GM19351 (cell line): ENCODE results near the gene AP2B1.
"Not testable (repeated sequence)": the region's sequence is repeated elsewhere in the genome, so short reads cannot be mapped to it uniquely, and the experiment has no call there.

Source experiments
- ATAC-seq: cut with Tn5 transposase; IDR thresholded peaks from one replicate; pipeline ENCODE4 v1.9.1; 2021; ENCODE audit warnings: mild to moderate bottlenecking, moderate library complexity; ENCODE audit not compliant: unreplicated experiment

AP2B1 gene

GRCh38 chr17:35569405-35569804 is 17.7 kb upstream of the AP2B1 start:
- no peak for ATAC-seq

- ATAC-seq, result no peak
Measured at GRCh38 chr17:35575759-35576158, 11.4 kb upstream of the AP2B1 start.

- no peak for ATAC-seq
Measured at GRCh38 chr17:35577830-35578196, 9.3 kb upstream of the AP2B1 start.

DNA sequence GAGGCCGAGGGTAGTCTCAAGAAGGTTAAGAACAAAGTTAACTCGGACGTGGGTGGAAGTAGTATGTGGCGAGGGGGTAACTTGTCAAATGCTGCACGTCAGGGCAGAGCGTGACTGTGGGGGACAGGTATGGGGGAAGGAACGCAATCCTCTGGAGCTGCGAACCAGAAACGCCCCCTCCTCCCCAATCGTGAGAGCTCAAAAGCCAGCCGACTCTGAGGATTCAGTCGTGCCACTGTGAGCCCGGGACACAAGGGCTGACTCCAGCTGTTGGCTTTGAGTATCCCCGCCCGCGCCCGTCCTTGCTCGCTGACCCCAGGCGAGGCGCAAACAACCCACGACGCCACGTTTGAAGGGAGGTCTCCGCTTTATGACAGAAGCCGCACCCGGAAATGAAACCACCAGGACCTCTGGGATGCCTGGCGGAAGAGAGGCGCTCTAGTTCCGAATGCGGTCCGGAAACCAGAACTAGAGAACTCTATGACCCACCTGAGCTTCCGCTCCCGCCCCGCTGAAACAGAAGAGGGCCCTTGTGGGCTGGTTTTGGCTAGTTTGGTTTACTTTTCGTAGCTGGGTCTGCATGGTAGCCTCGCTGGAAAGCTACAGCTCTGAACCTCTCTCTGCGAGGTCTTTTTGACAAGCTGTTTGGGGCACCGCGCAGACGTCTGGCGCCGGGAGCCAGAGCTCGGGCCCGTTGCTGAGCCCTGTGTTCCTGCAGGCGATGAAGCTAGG is 8.8 kb upstream of the AP2B1 start, which contains the start of gene PEX12:
TSS of gene PEX12 (minus strand) at position 375 of the 732 bp plus-strand sequence. CDS start 550 bp downstream, outside the sequence.
- ATAC-seq, result peak; percentile 82

DNA sequence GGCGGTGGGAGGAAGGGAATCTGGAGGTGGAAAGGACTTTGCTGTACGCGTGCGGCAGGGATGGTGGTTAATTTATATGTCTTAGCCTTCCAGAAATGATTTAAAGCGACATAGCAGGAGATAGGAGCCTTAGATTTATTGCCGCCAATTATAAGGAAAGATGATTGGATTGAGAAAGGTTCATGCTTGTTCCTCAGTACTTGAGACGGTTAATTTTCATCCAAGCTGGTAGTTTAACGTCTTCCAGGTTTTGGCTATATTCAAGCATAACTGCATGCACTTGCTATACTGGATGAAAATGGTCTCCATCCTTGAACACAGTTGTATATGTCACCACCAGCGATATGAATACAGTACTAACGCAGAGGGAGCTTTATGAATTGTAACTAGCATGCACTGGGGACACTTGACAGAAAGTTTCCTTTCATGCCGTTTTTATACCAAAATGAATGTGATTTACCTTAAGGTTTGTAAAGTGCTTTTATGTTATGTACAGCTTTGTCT is 8.1 kb upstream of the AP2B1 start:
- no peak for ATAC-seq

- no peak for ATAC-seq
Measured at GRCh38 chr17:35584061-35584460, 3.1 kb upstream of the AP2B1 start.

GRCh38 chr17:35586569-35587073 is 501 bp upstream of the AP2B1 start:
- no peak for ATAC-seq

DNA sequence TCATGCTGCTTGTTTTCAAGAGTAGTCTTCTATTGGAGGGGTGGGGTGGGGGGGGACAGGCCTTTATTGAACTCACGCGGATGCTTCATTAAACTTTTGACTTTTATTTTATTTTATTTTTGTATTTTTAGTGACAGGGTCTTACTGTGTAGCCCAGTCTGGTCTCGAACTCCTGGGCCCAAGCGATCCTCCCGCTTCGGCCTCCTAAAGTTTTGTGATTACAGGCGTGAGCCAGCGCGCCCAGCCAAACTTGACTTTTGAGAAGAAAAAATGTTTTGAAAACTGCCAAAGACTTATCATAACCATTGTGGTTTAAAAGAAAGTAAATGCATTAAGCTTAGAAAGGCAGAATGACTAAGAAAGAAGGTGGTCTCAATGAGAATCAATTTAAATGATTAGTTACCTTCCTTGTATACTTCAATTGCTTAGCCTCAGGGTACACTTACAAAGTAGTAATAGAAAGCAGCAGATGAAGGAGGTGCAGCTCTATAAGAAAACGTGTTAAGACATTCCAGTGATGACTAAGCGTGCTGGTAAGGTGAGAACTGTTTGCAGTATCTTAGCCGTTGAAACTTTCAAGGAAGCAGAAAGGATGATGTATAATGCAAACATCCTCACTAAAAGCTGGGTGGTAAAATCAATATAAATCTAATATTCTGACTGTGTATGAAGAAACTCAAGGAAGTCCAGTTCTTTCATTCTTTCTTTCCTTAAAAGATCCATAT is 1.2 kb downstream of the AP2B1 start:
- ATAC-seq, result no peak

DNA sequence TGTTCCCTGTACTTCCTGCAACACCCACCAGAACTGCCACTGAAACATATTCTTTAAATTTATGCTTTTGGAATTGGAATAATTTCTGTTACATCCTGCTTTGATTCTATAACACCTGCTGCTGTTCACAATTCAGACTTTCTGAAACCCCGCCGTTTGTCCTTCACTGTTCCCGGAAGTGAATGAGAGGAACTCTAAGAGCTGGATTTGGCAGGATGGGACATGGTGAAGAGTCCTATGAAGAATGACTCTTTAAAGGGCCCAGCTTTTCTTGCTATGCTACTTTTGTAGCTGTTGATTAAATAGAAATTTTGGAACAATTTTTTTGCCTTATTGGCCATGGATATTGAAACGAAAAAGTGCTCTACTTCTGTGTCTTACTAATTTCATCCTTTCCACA is 8.9 kb downstream of the AP2B1 start:
- no peak for ATAC-seq

DNA sequence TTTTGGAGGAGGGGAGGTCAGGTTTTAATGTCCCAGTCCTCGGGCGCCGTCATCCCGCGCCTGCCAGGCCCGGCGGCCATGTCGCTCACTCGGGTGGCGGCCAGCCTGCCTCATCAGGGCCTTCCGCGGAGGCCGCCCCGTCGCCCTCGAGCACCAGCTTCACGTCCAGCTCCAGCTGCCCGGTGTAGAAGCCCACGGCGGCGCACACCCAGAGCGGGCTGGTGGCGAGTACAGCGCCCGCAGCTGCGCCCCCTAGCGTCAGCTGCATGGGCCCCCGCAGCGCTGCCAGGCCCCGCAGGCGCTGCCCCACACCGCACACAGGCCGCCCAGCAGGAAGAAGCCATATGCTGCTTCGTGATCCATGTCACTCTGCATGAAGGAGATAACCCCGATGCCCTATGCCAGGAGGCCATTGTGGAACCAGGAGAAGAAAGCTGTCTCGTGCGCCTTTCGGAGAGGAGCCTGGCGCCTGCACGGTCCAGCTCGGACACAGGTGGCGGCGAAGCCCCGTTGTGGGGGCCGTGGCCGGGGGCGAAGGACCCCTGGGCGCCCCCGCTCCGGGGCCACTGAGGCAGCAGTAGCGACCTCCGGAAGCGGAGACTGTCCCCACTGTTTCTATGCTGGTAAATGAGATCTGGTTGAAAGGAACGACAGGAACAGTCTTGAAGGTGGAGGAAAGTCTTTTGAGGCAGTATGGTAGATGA is 9.6 kb downstream of the AP2B1 start:
- ATAC-seq, result no peak

GRCh38 chr17:35597604-35598003 is 10.5 kb downstream of the AP2B1 start:
- ATAC-seq, result no peak

GRCh38 chr17:35603674-35604073 is 16.6 kb downstream of the AP2B1 start:
- ATAC-seq, result no peak

DNA sequence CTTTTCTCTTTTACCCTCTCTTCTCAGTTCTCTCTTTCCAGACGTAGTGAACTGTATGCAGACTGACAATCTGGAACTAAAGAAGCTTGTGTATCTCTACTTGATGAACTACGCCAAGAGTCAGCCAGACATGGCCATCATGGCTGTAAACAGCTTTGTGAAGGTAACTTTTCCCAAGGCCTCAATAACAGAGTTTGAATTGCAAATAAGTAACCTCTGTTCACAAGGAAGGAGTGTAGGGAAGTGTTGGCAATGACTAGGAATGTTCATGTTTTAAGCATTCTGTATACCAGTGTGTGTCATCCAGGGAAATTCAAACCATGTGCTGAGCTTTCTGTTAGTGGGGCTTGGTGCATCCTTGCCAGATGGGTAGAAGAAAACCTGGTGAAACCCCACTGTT is 18.6 kb downstream of the AP2B1 start:
- no peak for ATAC-seq

- no peak for ATAC-seq
Measured at GRCh38 chr17:35607239-35607847, 20.2 kb downstream of the AP2B1 start.

DNA sequence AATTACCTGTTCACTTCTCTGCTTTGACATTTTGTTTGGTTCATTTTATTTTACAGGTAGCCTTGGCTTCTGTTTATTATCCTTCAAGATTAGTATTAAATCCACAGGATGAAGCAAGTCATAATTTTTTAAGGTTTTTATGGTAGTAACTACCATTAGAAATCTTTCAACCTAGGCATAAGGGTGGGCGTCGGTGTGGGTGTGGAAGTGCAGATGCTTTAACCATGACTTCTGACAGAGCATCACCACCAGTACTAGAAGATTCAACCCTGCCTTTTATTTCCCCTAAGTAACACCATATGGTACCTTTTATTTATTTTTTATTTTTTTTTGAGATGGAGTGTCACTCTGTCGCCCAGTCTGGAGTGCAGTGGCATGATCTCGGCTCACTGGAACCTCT is 22.7 kb downstream of the AP2B1 start:
- ATAC-seq, result no peak

GRCh38 chr17:35610746-35611145 is 23.6 kb downstream of the AP2B1 start:
- ATAC-seq, result not testable (repeated sequence)

GRCh38 chr17:35612924-35613521 is 25.9 kb downstream of the AP2B1 start:
- no peak for ATAC-seq

- no peak for ATAC-seq
Measured at GRCh38 chr17:35614810-35615209, 27.7 kb downstream of the AP2B1 start.

DNA sequence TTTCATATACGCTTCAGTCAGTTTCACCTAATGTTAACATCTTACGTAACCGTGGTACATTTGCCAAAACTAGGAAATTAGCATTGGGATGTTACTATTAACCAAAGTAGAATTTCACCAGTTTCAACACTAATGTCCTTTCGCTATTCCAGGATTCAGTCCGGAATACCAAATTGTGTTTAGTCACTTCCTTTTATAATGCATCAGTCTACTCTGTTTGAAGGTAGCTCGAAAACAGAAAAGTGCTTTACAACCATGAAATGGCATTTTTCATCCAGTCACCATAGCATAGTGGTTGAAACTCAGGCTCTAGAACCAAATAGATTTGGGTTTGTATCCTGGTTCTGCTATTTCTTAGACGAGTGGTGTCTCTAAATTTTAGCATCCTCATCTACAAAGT is 29.4 kb downstream of the AP2B1 start:
- ATAC-seq, result no peak

- ATAC-seq, result no peak
Measured at GRCh38 chr17:35617505-35617904, 30.4 kb downstream of the AP2B1 start.

DNA sequence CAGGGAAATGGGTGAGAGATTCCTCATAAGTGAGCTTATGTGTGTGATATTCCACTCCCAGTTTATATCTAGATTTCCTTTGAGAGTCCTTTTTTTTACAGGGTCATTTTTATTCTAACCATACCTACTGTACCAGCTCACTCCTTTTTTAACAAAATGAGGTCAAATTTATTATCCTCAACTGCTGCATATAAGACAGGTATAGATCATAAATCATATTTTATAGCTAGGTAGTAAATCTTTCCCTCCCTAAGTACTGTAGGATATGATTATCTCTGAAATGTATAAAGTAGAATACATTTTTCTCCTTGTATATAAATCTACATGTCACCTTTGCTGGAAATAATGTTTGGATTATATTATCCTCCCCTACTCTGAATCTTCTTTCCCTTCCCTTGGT is 31.5 kb downstream of the AP2B1 start:
- ATAC-seq, result no peak
